Lower lobe of right lung (tissue), 2 donors: ENCODE measurements around the gene SLC12A9. TPM values are rescaled to one million over a fixed set of nuclear protein-coding genes. Genes with fewer than 3 reads are reported as not detected.
A peak's percentile ranks its signal among the peaks of the same experiment; 100 is the strongest.

Experiments
- ATAC-seq, 2 donors: fragments of 200-7000 bp; cut with Tn5 transposase; one replicate each; pipeline ENCODE4 v1.9.1; 2020 to 2022; ENCODE audit warnings: mild to moderate bottlenecking in 2 of 2, moderate library complexity in 2 of 2
- DNase-seq: peaks from one replicate; pipeline ENCODE4 v3.0.0-alpha.2; 2020
- H3K27ac ChIP-seq: fragments of 200-600 bp; one replicate; pipeline ENCODE4 v1.8.0; 2022
- H3K27me3 ChIP-seq: fragments of 200-600 bp; one replicate; pipeline ENCODE4 v1.8.0; 2022; ENCODE audit warnings: low read depth
- H3K36me3 ChIP-seq: fragments of 200-600 bp; one replicate; pipeline ENCODE4 v1.8.0; 2022; ENCODE audit warnings: mild to moderate bottlenecking
- H3K4me1 ChIP-seq: fragments of 200-600 bp; one replicate; pipeline ENCODE4 v1.8.0; 2022
- H3K4me3 ChIP-seq: fragments of 200-600 bp; one replicate; pipeline ENCODE4 v1.8.0; 2022; ENCODE audit warnings: mild to moderate bottlenecking
- H3K9me3 ChIP-seq: fragments of 200-600 bp; one replicate; pipeline ENCODE4 v1.8.0; 2022
- intact Hi-C: fragments of 100-400 bp; cut with DNase I; formaldehyde crosslinking; loops from one replicate; pipeline ENCODE4 v1.11.0; 2022
- total RNA-seq: library from RNA; stranded (reverse); fragmentation: NEBNext Ultra II Directional; extraction: Animal tissue kit (Norgen Biotek cat#: 25700); gene quantifications from one replicate; pipeline ENCODE4 v1.2.1, GENCODE V29; 2021
- TF ChIP-seq, protein P1 (sequence below): fragments of 200-600 bp; IDR thresholded peaks from one replicate; pipeline ENCODE4 v1.8.0; 2022; ENCODE audit warnings: antibody characterized with exemption, mild to moderate bottlenecking
- donor health status: DM: no; HTN: yes; CAD: no; lungs with severe emphysema.

The SLC12A9 gene
- total RNA-seq, 1 donor from 2014 or later: 43.6 TPM

DNA sequence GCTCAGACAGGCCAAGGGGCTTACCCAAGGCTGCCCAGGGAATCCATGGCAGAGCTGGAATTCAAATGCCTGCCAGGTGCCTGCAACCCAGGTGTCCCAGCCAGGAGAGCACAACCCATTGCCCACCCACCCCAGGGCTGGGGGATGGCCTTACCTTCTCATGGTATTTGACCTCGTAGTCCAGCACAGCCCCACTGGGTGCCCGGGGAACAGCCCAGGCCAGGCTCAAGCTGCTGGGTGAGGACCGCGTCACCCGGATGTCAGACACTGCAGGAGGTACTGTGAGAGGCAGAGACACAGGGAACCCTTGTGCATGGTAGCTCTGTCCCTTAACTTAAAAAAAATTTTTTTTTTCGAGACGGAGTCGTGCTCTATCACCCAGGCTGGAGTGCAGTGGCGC is 34.1 kb upstream of the SLC12A9 start:
- ATAC-seq: peak in 1 of 2 donors; percentile 5
- no peak for DNase-seq
- intact Hi-C loops: no loop called here
- Histone ChIP-seq H3K27me3 (no peaks in the 10 kb centered on the region), H3K36me3 (peaks cover 96% of the 10 kb centered on the region), H3K9me3 (no peaks in the 10 kb centered on the region), H3K4me1 (peaks cover 7% of the 10 kb centered on the region), H3K27ac (no peak overlapping the region), H3K4me3 (no peak overlapping the region)
- TF ChIP-seq, protein P1, sequence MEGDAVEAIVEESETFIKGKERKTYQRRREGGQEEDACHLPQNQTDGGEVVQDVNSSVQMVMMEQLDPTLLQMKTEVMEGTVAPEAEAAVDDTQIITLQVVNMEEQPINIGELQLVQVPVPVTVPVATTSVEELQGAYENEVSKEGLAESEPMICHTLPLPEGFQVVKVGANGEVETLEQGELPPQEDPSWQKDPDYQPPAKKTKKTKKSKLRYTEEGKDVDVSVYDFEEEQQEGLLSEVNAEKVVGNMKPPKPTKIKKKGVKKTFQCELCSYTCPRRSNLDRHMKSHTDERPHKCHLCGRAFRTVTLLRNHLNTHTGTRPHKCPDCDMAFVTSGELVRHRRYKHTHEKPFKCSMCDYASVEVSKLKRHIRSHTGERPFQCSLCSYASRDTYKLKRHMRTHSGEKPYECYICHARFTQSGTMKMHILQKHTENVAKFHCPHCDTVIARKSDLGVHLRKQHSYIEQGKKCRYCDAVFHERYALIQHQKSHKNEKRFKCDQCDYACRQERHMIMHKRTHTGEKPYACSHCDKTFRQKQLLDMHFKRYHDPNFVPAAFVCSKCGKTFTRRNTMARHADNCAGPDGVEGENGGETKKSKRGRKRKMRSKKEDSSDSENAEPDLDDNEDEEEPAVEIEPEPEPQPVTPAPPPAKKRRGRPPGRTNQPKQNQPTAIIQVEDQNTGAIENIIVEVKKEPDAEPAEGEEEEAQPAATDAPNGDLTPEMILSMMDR: no peak

DNA sequence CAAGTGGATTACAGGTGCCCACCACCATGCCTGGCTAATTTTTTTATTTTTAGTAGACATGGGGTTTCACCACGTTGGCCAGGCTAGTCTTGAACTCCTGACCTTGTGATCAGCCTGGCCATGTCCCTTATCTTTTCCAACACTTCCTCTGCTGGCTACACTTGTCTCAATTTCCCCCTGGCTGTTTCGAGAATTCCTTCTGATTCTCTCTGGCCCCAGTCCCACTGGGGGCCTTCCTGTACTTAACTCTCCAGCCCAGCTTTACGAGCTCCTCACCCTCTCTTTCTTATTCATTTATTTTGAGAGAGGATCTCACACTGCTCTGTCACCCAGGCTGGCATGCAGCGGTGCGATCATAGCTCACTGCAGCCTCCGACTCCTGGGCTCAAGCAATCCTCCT is 33.7 kb upstream of the SLC12A9 start:
- DNase-seq (no peak), ATAC-seq (no peak)
- intact Hi-C loops: no loop called here
- TF ChIP-seq, protein P1: no peak
- Histone ChIP-seq H3K9me3 (no peaks in the 10 kb centered on the region), H3K27ac (no peak overlapping the region), H3K27me3 (no peaks in the 10 kb centered on the region), H3K4me1 (peaks cover 2% of the 10 kb centered on the region), H3K36me3 (peaks cover 96% of the 10 kb centered on the region), H3K4me3 (no peak overlapping the region)

DNA sequence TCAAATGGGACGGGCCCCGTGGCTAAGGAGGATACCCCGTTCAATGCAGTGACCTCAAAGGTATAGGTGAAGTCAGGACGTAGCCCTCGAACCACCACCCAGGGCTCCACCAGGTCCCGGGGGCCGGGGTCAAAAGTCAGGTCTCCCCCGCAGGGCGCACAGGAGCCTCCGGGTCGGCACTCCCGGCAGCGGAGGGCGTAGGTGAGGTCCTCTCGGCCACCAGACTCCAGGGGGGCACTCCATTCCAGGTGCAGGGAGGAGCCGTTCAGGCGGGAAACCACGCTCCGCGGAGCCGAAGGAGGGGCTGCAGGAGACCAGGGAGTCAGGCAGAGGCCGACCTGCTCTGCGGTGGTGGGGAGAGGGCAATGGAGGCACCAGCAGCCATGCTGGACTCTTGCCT is 32.9 kb upstream of the SLC12A9 start:
- no peak overlapping the region for H3K27ac ChIP-seq
- intact Hi-C loops: no loop called here
- ATAC-seq: no peak
- TF ChIP-seq, protein P1: no peak
- no peak overlapping the region for H3K4me3 ChIP-seq
- no peaks in the 10 kb centered on the region for H3K27me3 ChIP-seq
- no peaks in the 10 kb centered on the region for H3K9me3 ChIP-seq
- DNase-seq: no peak
- H3K36me3 ChIP-seq: peaks cover 96% of the 10 kb centered on the region
- no peaks in the 10 kb centered on the region for H3K4me1 ChIP-seq

DNA sequence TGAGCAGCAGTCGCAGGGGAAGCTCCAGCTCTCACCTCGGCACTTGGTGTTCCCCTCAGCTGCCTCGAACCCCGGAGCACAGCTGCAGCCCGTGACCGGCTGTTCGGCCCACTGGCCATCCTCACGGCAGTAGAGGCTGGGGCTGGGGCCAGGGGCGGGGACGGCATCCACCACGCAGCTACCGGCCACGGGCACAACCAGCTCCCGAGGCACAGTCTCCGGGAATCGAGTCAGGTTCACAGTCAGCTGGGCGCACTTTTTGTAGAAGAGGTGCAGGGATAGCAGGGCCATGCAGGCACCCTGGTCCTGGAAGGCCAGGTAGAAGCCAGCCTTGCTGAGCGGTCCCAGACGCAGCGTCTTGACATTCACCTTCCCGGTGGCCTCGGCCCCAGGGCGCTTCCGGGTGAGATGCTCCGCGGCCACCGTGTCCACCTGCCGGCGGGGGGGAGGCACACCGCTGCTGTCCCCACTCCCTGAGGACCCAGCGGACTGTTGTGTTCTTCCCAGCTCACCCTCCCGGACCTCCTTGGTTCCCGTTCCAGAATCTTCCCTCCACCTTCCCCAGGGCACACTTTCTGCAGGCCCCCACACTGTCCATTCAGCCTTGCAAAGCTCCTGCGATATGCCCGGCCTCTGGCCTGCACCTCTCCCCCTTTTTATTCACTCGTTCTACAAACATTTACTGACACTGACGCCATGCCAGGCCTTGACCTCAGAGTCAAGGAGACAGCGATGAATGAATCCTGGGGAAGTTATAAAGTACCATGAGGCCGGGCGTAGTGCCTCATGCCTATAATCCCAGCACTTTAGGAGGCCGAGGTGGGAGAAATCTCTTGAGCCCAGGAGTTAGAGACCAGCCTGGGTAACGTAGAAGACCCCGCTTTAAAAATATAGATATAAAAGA is 30.0 kb upstream of the SLC12A9 start:
- DNase-seq (no peak), ATAC-seq (no peak)
- Histone ChIP-seq H3K27me3 (peaks cover 2% of the 10 kb centered on the region), H3K4me3 (no peak overlapping the region), H3K4me1 (peaks cover 10% of the 10 kb centered on the region), H3K9me3 (no peaks in the 10 kb centered on the region), H3K27ac (no peak overlapping the region), H3K36me3 (peaks cover 68% of the 10 kb centered on the region)
- intact Hi-C loops: no loop called here
- TF ChIP-seq, protein P1: no peak

DNA sequence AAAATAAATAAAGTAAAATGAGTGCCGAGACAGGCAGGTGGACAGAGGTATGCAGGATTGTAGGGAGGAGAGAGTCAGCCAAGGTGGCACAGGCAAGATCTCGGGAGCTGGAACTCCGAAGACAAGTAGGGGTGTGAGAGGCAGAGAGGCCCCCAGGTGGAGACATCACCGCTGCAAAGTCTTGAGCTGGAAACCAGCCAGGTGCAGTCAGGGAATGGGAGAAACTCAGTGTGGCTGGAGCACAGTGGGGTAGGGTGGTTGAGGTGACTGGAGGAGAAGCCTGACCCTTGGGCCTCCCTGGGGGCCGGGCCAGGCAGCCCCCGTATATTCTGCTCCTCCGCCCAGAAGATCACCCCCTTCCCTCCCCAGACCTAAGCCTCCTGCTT is 29.4 kb upstream of the SLC12A9 start:
- ATAC-seq (no peak), DNase-seq (no peak)
- TF ChIP-seq, protein P1: no peak
- no peaks in the 10 kb centered on the region for H3K9me3 ChIP-seq
- peaks cover 16% of the 10 kb centered on the region for H3K4me1 ChIP-seq
- H3K27ac ChIP-seq: no peak overlapping the region
- peaks cover 9% of the 10 kb centered on the region for H3K27me3 ChIP-seq
- no peak overlapping the region for H3K4me3 ChIP-seq
- peaks cover 63% of the 10 kb centered on the region for H3K36me3 ChIP-seq
- intact Hi-C loops: no loop called here
